HepG2 (cell line): ENCODE measurements around the gene ZNF385B. TPM values are rescaled to one million over a fixed set of nuclear protein-coding genes. Genes with fewer than 3 reads are reported as not detected.

ENCODE experiments used
- EHMT2 ChIP-seq: fragments of 200-600 bp; sonication (generic); IDR thresholded peaks from 2 replicates; pipeline ENCODE4 v1.7.0; 2017; ENCODE audit warnings: antibody characterized with exemption, low read depth, low read length, borderline replicate concordance
- EZH2 ChIP-seq: conservative IDR thresholded peaks from 2 replicates; pipeline ENCODE4 v1.6.1; 2012; ENCODE audit warnings: mild to moderate bottlenecking, low read depth, low read length, moderate library complexity
- FOXJ3 ChIP-seq: sonication (generic); formaldehyde crosslinking; IDR thresholded peaks from 2 replicates; pipeline ENCODE4 v1.4.0; 2020; ENCODE audit warnings: missing genetic modification reagents, mild to moderate bottlenecking, borderline replicate concordance
- MNT ChIP-seq: fragments of 450-650 bp; IDR thresholded peaks from 2 replicates; pipeline ENCODE4 v1.6.1; 2016
- NR2F1 ChIP-seq, 2 experiments: fragments of 450-650 bp in 1 of 2; formaldehyde crosslinking in 1 of 2; IDR thresholded peaks; 2 replicates each; pipeline versions ENCODE4 v1.5.0 to v1.6.1; 2016 to 2020; ENCODE audit warnings: mild to moderate bottlenecking in 1 of 2, missing compliant biosample characterization in 1 of 2, missing genetic modification reagents in 1 of 2, moderate library complexity in 1 of 2
- TARDBP ChIP-seq: sonication (generic); formaldehyde crosslinking; IDR thresholded peaks from 2 replicates; pipeline ENCODE4 v1.8.0; 2022; ENCODE audit warnings: mild to moderate bottlenecking, missing genetic modification reagents
- ZFP37 ChIP-seq: sonication (generic); formaldehyde crosslinking; IDR thresholded peaks from 2 replicates; pipeline ENCODE4 v1.4.0; 2020; ENCODE audit warnings: missing genetic modification reagents, borderline replicate concordance
- ZFX ChIP-seq: sonication (generic); formaldehyde crosslinking; IDR thresholded peaks from 2 replicates; pipeline ENCODE4 v1.4.0; 2020; ENCODE audit warnings: mild to moderate bottlenecking, low read depth, missing genetic modification reagents, moderate library complexity
- ZNF256 ChIP-seq: sonication (generic); formaldehyde crosslinking; conservative IDR thresholded peaks from 2 replicates; pipeline ENCODE4 v1.4.0; 2020; ENCODE audit warnings: missing genetic modification reagents
- ZNF558 ChIP-seq: sonication (generic); formaldehyde crosslinking; IDR thresholded peaks from 2 replicates; pipeline ENCODE4 v1.9.0; 2022; ENCODE audit warnings: mild to moderate bottlenecking, missing genetic modification reagents, borderline replicate concordance
- ZZZ3 ChIP-seq: sonication (generic); formaldehyde crosslinking; IDR thresholded peaks from 2 replicates; pipeline ENCODE4 v1.4.0; 2020; ENCODE audit warnings: missing genetic modification reagents, mild to moderate bottlenecking, borderline replicate concordance
- polyA plus RNA-seq, 8 experiments: library from polyadenylated mRNA; depleted of rRNA in 3 of 8; stranded (reverse) in 7 of 8; unstranded in 1 of 8; fragments of >200 nt; fragmentation: Illumina TruSeq in 4 of 8; extraction: Trizol in 4 of 8; gene quantifications; 2 replicates each; pipeline versions ENCODE4 v1.2.1 to v1.2.3, GENCODE V29; 2011 to 2016; ENCODE audit warnings: low read depth in 4 of 8, missing spikeins in 1 of 8, mixed read lengths in 1 of 8; ENCODE audit not compliant: insufficient read depth in 1 of 8
- total RNA-seq, 5 experiments: library from RNA; depleted of rRNA; stranded (reverse); fragments of >200 nt; fragmentation: Illumina TruSeq; extraction: Trizol; gene quantifications; 2 replicates each; pipeline ENCODE4 v1.2.3, GENCODE V29; 2016; ENCODE audit warnings: low read depth in 1 of 5
- TF ChIP-seq, protein P1 (sequence below): sonication (generic); formaldehyde crosslinking; IDR thresholded peaks from 2 replicates; pipeline ENCODE4 v1.5.0; 2020; ENCODE audit warnings: mild to moderate bottlenecking, missing genetic modification reagents
- TF ChIP-seq, protein P2 (sequence below): IDR thresholded peaks from 2 replicates; pipeline ENCODE4 v1.4.0; 2020; ENCODE audit warnings: mild to moderate bottlenecking, missing genetic modification reagents
- TF ChIP-seq, protein P3 (sequence below): sonication (generic); formaldehyde crosslinking; IDR thresholded peaks from 2 replicates; pipeline ENCODE4 v1.8.0; 2022; ENCODE audit warnings: missing genetic modification reagents, mild to moderate bottlenecking, moderate library complexity, borderline replicate concordance

Gene ZNF385B
- total and polyA plus RNA-seq, 2 of the 13 experiments (the other 11 are each of a cell fraction or from before 2014, with no cell fraction given), result 3.3 to 6.7 TPM

GRCh38 chr2:179558010-179558934, 303.1 kb downstream of the ZNF385B start (continued):
- TF ChIP-seq NR2F1 (CRISPR knock-in tag; IDR thresholded peaks at IDR 0.05) (0 out of 4 replicates have a peak, but pooled peaks of 1 of the 2 experiments have one; percentile 25), FOXJ3 (peak; percentile 27; the same call in 1 of the 2 replicates), ZFX (CRISPR knock-in tag) (peak; percentile 75), TARDBP (no peak), MNT (no peak), ZNF256 (no peak), ZFP37 (CRISPR knock-in tag) (0 out of 2 replicates have a peak, but pooled peaks have one; percentile 35), ZZZ3 (CRISPR knock-in tag) (no peak), EHMT2 (peak; percentile 76), ZNF558 (CRISPR knock-in tag) (no peak), EZH2 (no peak)
- TF ChIP-seq, protein P1, sequence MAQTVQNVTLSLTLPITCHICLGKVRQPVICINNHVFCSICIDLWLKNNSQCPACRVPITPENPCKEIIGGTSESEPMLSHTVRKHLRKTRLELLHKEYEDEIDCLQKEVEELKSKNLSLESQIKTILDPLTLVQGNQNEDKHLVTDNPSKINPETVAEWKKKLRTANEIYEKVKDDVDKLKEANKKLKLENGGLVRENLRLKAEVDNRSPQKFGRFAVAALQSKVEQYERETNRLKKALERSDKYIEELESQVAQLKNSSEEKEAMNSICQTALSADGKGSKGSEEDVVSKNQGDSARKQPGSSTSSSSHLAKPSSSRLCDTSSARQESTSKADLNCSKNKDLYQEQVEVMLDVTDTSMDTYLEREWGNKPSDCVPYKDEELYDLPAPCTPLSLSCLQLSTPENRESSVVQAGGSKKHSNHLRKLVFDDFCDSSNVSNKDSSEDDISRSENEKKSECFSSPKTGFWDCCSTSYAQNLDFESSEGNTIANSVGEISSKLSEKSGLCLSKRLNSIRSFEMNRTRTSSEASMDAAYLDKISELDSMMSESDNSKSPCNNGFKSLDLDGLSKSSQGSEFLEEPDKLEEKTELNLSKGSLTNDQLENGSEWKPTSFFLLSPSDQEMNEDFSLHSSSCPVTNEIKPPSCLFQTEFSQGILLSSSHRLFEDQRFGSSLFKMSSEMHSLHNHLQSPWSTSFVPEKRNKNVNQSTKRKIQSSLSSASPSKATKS (CRISPR knock-in tag), result no peak
- TF ChIP-seq, protein P2, sequence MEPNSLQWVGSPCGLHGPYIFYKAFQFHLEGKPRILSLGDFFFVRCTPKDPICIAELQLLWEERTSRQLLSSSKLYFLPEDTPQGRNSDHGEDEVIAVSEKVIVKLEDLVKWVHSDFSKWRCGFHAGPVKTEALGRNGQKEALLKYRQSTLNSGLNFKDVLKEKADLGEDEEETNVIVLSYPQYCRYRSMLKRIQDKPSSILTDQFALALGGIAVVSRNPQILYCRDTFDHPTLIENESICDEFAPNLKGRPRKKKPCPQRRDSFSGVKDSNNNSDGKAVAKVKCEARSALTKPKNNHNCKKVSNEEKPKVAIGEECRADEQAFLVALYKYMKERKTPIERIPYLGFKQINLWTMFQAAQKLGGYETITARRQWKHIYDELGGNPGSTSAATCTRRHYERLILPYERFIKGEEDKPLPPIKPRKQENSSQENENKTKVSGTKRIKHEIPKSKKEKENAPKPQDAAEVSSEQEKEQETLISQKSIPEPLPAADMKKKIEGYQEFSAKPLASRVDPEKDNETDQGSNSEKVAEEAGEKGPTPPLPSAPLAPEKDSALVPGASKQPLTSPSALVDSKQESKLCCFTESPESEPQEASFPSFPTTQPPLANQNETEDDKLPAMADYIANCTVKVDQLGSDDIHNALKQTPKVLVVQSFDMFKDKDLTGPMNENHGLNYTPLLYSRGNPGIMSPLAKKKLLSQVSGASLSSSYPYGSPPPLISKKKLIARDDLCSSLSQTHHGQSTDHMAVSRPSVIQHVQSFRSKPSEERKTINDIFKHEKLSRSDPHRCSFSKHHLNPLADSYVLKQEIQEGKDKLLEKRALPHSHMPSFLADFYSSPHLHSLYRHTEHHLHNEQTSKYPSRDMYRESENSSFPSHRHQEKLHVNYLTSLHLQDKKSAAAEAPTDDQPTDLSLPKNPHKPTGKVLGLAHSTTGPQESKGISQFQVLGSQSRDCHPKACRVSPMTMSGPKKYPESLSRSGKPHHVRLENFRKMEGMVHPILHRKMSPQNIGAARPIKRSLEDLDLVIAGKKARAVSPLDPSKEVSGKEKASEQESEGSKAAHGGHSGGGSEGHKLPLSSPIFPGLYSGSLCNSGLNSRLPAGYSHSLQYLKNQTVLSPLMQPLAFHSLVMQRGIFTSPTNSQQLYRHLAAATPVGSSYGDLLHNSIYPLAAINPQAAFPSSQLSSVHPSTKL (CRISPR knock-in tag), result peak; percentile 80
- TF ChIP-seq, protein P3, sequence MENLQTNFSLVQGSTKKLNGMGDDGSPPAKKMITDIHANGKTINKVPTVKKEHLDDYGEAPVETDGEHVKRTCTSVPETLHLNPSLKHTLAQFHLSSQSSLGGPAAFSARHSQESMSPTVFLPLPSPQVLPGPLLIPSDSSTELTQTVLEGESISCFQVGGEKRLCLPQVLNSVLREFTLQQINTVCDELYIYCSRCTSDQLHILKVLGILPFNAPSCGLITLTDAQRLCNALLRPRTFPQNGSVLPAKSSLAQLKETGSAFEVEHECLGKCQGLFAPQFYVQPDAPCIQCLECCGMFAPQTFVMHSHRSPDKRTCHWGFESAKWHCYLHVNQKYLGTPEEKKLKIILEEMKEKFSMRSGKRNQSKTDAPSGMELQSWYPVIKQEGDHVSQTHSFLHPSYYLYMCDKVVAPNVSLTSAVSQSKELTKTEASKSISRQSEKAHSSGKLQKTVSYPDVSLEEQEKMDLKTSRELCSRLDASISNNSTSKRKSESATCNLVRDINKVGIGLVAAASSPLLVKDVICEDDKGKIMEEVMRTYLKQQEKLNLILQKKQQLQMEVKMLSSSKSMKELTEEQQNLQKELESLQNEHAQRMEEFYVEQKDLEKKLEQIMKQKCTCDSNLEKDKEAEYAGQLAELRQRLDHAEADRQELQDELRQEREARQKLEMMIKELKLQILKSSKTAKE (CRISPR knock-in tag), result no peak
